Astrocyte (in vitro differentiated cells and primary cell): Measurements from ENCODE around the gene TMEM271.

Experiments used
- EZH2 ChIP-seq: IDR thresholded peaks from 2 replicates; pipeline ENCODE4 v1.6.1; 2012; ENCODE audit warnings: mild to moderate bottlenecking, low read length, inconsistent platforms; ENCODE audit not compliant: insufficient read depth
- TF ChIP-seq, protein P1 (sequence below): IDR thresholded peaks from 2 replicates; pipeline ENCODE4 v1.5.1; 2011; ENCODE audit warnings: low read depth, mild to moderate bottlenecking, inconsistent platforms, low read length, moderate library complexity; ENCODE audit not compliant: insufficient read depth

DNA sequence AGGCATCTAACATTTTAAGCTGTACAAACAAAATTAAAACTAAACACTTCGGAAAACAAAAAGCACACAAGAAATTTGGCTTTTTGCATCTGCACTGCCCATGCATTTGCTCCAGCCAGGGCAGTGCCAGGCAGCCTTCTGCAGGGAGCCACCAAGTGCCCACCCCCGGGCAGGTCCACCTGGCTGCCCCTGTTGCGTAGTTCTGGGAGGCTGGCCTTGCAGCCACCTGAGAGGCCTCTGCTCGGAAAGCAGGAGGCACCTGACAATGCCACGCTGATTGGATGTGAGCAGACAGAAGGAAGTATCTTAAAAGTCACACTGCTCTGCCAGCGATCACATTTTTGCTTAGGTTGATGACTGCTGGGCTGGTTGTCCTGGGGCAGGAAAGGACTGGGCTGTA, 3.5 kb downstream of the TMEM271 start:
- TF ChIP-seq, protein P1, sequence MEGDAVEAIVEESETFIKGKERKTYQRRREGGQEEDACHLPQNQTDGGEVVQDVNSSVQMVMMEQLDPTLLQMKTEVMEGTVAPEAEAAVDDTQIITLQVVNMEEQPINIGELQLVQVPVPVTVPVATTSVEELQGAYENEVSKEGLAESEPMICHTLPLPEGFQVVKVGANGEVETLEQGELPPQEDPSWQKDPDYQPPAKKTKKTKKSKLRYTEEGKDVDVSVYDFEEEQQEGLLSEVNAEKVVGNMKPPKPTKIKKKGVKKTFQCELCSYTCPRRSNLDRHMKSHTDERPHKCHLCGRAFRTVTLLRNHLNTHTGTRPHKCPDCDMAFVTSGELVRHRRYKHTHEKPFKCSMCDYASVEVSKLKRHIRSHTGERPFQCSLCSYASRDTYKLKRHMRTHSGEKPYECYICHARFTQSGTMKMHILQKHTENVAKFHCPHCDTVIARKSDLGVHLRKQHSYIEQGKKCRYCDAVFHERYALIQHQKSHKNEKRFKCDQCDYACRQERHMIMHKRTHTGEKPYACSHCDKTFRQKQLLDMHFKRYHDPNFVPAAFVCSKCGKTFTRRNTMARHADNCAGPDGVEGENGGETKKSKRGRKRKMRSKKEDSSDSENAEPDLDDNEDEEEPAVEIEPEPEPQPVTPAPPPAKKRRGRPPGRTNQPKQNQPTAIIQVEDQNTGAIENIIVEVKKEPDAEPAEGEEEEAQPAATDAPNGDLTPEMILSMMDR = no peak
- TF ChIP-seq EZH2 = no peak
